Kidney (tissue), 14 donors: Measurements from ENCODE around the gene STX1B. TPM values are rescaled to one million over a fixed set of nuclear protein-coding genes. Genes with fewer than 3 reads are reported as not detected.
A peak's percentile ranks its signal among the peaks of the same experiment; 100 is the strongest.

ENCODE experiments used
- DNase-seq, 5 donors: peaks; one replicate each; pipeline ENCODE4 v3.0.0-alpha.2; 2013 to 2020
- FAIRE-seq: peaks from 2 replicates; lab custom pipeline; 2012; peaks lifted over from hg19 to GRCh38; lab: Jason Lieb, UNC
- H3K27ac ChIP-seq, 2 donors: one replicate each; pipeline ENCODE4 v1.7.0; 2013; ENCODE audit warnings: low read depth in 2 of 2, low read length in 2 of 2, inconsistent platforms in 1 of 2
- H3K27me3 ChIP-seq: one replicate; pipeline ENCODE4 v1.7.1; 2013; ENCODE audit warnings: low read length, inconsistent platforms; ENCODE audit not compliant: control insufficient read depth, insufficient read depth
- H3K36me3 ChIP-seq, 3 donors: one replicate each; pipeline versions ENCODE4 v1.7.0 to v1.7.1; 2013; ENCODE audit warnings: low read length in 3 of 3, control low read depth in 1 of 3, inconsistent platforms in 1 of 3; ENCODE audit not compliant: insufficient read depth in 3 of 3, control insufficient read depth in 2 of 3
- H3K4me1 ChIP-seq, 3 donors: one replicate each; pipeline versions ENCODE4 v1.7.0 to v1.7.1; 2013; ENCODE audit warnings: low read length in 3 of 3, inconsistent platforms in 1 of 3, low read depth in 1 of 3; ENCODE audit not compliant: control insufficient read depth in 2 of 3, insufficient read depth in 2 of 3
- H3K4me3 ChIP-seq, 3 donors: one replicate each; pipeline versions ENCODE4 v1.7.0 to v1.8.1; 2013; ENCODE audit warnings: low read length in 3 of 3, control low read depth in 1 of 3, inconsistent platforms in 1 of 3
- H3K9ac ChIP-seq, 3 donors: one replicate each; pipeline versions ENCODE4 v1.7.0 to v1.7.1; 2013; ENCODE audit warnings: low read length in 3 of 3, control low read depth in 1 of 3, inconsistent platforms in 1 of 3
- H3K9me3 ChIP-seq, 3 donors: one replicate each; pipeline versions ENCODE4 v1.7.0 to v1.7.1; 2013; ENCODE audit warnings: low read length in 3 of 3, control low read depth in 1 of 3, inconsistent platforms in 1 of 3; ENCODE audit not compliant: control insufficient read depth in 2 of 3, insufficient read depth in 1 of 3
- intact Hi-C: fragments of 100-400 bp; cut with DNase I; formaldehyde crosslinking; loops from one replicate; pipeline ENCODE4 v1.11.1; 2022
- polyA plus RNA-seq: library from polyadenylated mRNA; stranded (reverse); fragments of 350-450 nt; fragmentation: Illumina TruSeq; extraction: RNeasy Lipid Tissue Mini Kit (QIAGEN cat#74804); gene quantifications from one replicate; pipeline ENCODE4 v1.2.3, GENCODE V29; 2014; ENCODE audit warnings: low read depth, low replicate concordance; ENCODE audit not compliant: insufficient read depth
- total RNA-seq: library from RNA; stranded (reverse); fragmentation: NEBNext Ultra II Directional; extraction: Animal tissue kit (Norgen Biotek cat#: 25700); gene quantifications from one replicate; pipeline ENCODE4 v1.2.1, GENCODE V29; 2021
- TF ChIP-seq, protein P1 (sequence below): IDR thresholded peaks from 3 replicates; pipeline ENCODE4 v1.5.1; 2012; ENCODE audit warnings: mild to moderate bottlenecking, moderate library complexity, borderline replicate concordance; ENCODE audit not compliant: insufficient read depth; ENCODE audit errors: extremely low read depth
- donor health status: control.
- donor health status: control.
- donor health status: control.
- donor health status: control.
- donor health status: control.
- donor health status: DM: yes; HTN: yes; CAD: no.
- donor health status: Normal renal cell carcinoma (clear cell type).

The STX1B gene
- total and polyA plus RNA-seq, 2 donors from 2014 or later = 0.22 to 1.7 TPM

DNA sequence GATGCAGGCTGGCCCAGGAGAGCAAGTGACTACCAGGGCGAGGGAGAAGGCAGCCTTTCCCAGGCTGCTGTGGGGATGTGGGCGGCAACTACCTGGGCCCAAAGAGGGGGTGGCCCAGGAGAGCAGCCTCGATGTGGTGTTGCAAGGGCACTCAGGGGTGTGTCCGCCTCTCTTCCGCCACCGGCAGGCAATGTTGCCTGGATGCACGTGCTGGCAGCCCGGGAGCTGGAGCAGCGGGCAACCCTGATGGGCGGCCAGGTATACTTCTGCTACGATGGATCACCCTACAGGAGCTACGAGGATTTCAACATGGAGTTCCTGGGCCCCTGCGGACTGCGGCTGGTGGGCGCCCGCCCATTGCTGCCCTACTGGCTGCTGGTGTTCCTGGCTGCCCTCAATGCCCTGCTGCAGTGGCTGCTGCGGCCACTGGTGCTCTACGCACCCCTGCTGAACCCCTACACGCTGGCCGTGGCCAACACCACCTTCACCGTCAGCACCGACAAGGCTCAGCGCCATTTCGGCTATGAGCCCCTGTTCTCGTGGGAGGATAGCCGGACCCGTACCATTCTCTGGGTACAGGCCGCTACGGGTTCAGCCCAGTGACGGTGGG is 22.8 kb downstream of the STX1B start:
- Histone ChIP-seq H3K36me3 (peaks cover 0 to 11% (median 0%) of the 10 kb centered on the region in 3 donors), H3K4me3 (no peak overlapping the region), H3K9me3 (no peaks in the 10 kb centered on the region), H3K9ac (no peak overlapping the region), H3K27ac (no peak overlapping the region), H3K4me1 (peaks cover 0 to 9% (median 5%) of the 10 kb centered on the region in 3 donors), H3K27me3 (no peaks in the 10 kb centered on the region)
- FAIRE-seq = no peak
- TF ChIP-seq, protein P1, sequence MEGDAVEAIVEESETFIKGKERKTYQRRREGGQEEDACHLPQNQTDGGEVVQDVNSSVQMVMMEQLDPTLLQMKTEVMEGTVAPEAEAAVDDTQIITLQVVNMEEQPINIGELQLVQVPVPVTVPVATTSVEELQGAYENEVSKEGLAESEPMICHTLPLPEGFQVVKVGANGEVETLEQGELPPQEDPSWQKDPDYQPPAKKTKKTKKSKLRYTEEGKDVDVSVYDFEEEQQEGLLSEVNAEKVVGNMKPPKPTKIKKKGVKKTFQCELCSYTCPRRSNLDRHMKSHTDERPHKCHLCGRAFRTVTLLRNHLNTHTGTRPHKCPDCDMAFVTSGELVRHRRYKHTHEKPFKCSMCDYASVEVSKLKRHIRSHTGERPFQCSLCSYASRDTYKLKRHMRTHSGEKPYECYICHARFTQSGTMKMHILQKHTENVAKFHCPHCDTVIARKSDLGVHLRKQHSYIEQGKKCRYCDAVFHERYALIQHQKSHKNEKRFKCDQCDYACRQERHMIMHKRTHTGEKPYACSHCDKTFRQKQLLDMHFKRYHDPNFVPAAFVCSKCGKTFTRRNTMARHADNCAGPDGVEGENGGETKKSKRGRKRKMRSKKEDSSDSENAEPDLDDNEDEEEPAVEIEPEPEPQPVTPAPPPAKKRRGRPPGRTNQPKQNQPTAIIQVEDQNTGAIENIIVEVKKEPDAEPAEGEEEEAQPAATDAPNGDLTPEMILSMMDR = no peak
- DNase-seq = no peak
- intact Hi-C loops = loop anchor here (10.0 kb wide), 1 partner anchor 457 kb away; the partner anchor contains the start of gene ZNF843

DNA sequence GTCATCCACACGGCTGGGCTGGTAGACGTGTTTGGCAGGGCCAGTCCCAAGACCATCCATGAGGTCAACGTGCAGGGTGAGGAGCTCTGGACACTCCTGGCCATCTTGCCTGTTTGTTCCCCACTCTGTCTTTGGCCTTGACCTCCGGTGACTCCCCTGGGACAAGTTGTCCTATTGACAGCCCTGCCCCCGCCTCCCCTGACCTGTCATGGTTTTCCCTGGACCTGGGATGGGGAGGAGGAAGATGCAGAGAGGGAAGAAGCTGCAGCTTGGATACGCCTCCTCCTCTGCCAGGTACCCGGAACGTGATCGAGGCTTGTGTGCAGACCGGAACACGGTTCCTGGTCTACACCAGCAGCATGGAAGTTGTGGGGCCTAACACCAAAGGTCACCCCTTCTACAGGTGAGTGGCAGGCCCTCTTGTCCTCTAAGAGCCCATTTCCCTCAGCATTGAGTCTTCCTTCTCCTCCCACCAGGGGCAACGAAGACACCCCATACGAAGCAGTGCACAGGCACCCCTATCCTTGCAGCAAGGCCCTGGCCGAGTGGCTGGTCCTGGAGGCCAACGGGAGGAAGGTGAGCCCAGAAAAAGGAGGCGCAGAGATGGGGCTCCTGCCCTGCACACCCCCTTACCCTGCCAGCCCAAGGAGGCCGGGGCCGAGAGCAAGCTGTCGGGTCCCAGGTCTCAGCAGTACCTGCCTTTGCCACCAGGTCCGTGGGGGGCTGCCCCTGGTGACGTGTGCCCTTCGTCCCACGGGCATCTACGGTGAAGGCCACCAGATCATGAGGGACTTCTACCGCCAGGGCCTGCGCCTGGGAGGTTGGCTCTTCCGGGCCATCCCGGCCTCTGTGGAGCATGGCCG is 24.1 kb downstream of the STX1B start:
- Histone ChIP-seq H3K27me3 (no peaks in the 10 kb centered on the region), H3K9me3 (no peaks in the 10 kb centered on the region), H3K4me3 (peak overlapping the region in 1 of 3 donors; percentile 63), H3K4me1 (peaks cover 0 to 9% (median 5%) of the 10 kb centered on the region in 3 donors), H3K27ac (no peak overlapping the region), H3K36me3 (peaks cover 0 to 12% (median 0%) of the 10 kb centered on the region in 3 donors), H3K9ac (peak overlapping the region in 1 of 3 donors; percentile 73)
- intact Hi-C loops = loop anchor here (10.0 kb wide), 1 partner anchor 458 kb away; the partner anchor contains the start of gene ZNF843
- DNase-seq (peak in 1 of 5 donors; percentile 67), FAIRE-seq (no peak)
- TF ChIP-seq, protein P1 = no peak

DNA sequence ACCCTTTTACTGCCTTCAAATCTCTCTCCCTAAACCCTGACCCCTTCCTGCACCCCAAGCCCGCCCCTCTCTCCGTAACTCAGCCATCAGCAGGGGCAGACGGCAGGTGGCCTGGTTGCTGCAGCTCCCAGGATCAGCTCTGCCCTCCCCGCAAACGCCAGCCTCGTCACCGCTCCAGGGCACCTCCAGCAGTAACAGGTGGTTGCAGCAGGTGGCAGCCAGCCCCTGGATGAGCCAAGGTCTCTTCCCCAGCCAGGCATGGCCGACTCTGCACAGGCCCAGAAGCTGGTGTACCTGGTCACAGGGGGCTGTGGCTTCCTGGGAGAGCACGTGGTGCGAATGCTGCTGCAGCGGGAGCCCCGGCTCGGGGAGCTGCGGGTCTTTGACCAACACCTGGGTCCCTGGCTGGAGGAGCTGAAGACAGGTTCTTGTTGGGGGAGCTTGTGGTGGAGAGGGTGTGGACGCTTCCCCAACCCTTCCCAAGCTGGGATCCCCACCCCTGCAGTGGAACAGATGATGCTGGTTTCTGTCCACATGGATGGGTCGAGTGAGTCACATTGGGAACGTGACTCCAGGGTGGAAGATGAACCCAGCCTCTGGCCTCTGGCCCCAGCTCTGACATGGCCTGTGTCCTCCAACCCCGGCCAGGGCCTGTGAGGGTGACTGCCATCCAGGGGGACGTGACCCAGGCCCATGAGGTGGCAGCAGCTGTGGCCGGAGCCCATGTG is 24.9 kb downstream of the STX1B start:
- Histone ChIP-seq H3K4me1 (peaks cover 0 to 9% (median 5%) of the 10 kb centered on the region in 3 donors), H3K9me3 (no peaks in the 10 kb centered on the region), H3K4me3 (peak overlapping the region; percentile 44 to 70 (median 63)), H3K27ac (peak overlapping the region; percentile 43 to 69), H3K9ac (peak overlapping the region; percentile 26 to 73 (median 60)), H3K36me3 (peaks cover 0 to 16% (median 2%) of the 10 kb centered on the region in 3 donors), H3K27me3 (no peaks in the 10 kb centered on the region)
- intact Hi-C loops = loop anchor here (10.0 kb wide), 1 partner anchor 459 kb away; the partner anchor contains the start of gene ZNF843
- peak; percentile 80 to 93 (median 82) for DNase-seq
- no peak for FAIRE-seq
- TF ChIP-seq, protein P1 = peak; percentile 38
